Measurements from ENCODE around the gene FSTL4.
A peak's percentile ranks its signal among the peaks of the same experiment; 100 is the strongest.
"Not testable (repeated sequence)": the region's sequence is repeated elsewhere in the genome, so short reads cannot be mapped to it uniquely, and the experiment has no call there.

The FSTL4 gene

DNA sequence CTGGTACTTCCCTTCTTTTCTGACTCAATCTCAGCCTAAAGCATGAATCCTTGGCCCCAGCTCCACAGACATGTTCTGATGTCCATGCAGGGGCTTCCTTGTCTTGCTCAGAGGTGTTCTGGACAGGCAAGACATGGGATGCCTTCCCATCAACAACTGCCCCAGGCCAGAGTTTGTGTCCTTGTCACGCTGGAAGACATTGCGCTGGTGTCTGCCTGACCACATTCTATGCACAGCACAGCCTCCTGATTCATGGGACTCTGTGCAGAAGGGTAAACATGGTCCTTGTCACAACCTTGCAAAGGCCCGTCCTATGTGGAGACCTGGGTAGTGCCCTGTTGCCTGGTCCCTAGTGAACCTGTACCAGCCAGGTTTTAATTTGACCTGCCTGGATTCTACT lies 212.2 kb downstream of the FSTL4 start:
- Mint-ChIP-seq H3K36me3 (ENCODE audit: low read depth) (no peaks in the 10 kb centered on the region), H3K9me3 (no peaks in the 10 kb centered on the region), H3K4me3 (no peak overlapping the region), H3K27ac (no peak overlapping the region), H3K27me3 (ENCODE audit: low read depth) (no peaks in the 10 kb centered on the region), H3K4me1 (ENCODE audit: low read depth) (peaks cover 4% of the 10 kb centered on the region)
- no peak for DNase-seq (ENCODE audit: low spot score)

DNA sequence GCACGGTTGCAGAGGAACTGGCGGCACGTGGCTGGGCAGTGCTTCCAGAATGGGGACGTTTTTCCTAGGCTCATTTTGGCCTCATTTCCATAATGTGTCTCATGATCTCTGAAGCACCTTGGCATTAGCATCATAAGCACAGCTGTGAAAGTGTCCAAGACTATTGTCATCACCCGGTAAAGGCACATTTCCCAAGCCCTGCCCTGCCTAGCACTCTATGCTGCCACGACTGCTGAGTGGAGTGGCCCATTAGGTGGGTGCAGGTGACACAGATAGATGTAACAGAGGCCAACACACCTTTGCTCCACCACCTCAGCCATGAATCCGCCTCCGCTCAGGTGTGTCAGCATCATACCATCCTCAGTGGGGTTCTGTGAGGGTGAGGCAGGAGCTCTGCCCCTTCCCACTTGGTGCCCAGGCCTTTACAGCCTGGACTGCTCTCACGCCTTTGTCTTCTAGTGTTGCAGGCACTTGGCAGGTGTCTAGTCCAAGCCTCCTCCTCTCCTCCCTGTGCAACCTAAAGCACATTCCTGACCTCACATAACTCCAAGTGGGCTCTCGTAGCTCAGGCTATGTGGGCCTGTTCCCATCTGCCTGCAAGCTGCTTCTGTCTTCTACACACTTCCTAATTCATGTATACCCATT lies 213.0 kb downstream of the FSTL4 start:
- Mint-ChIP-seq H3K9me3 (no peaks in the 10 kb centered on the region), H3K27ac (no peak overlapping the region), H3K4me3 (no peak overlapping the region)

DNA sequence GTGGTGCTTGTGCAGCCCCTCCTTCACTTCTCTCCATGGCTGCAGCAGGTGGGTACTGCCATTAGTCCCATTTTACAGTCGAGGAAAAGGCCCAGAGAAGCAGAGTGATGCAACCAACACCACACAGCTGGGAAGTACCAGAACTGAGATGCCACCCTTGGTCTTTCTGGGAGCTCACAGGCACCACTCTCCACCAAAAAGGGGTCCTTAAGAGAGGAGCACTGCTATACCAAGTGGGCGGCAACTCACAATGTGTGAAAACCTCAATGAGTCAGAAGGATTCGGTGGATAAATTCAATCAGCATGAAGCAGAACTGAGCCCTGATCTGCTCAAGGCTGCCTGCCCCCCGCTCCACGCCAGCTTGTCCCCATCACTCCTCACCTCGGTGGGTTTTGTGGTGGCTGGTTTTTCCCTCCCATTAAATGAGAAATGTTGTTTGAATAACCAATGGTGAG lies 213.7 kb downstream of the FSTL4 start:
- no peaks in the 10 kb centered on the region for H3K27me3 Mint-ChIP-seq (ENCODE audit: low read depth)
- H3K4me1 Mint-ChIP-seq (ENCODE audit: low read depth), result peaks cover 4% of the 10 kb centered on the region
- no peaks in the 10 kb centered on the region for H3K9me3 Mint-ChIP-seq
- H3K4me3 Mint-ChIP-seq, result no peak overlapping the region
- DNase-seq (ENCODE audit: low spot score), result peak; percentile 31
- no peaks in the 10 kb centered on the region for H3K36me3 Mint-ChIP-seq (ENCODE audit: low read depth)
- H3K27ac Mint-ChIP-seq, result no peak overlapping the region

More for the DNA sequence above, 213.0 kb downstream of the FSTL4 start:
- H3K4me1 Mint-ChIP-seq (ENCODE audit: low read depth), result peaks cover 4% of the 10 kb centered on the region
- no peak for DNase-seq (ENCODE audit: low spot score)
- H3K27me3 Mint-ChIP-seq (ENCODE audit: low read depth), result no peaks in the 10 kb centered on the region
- H3K36me3 Mint-ChIP-seq (ENCODE audit: low read depth), result no peaks in the 10 kb centered on the region

GRCh38 chr5:133397990-133398645 lies 214.2 kb downstream of the FSTL4 start:
- H3K36me3 Mint-ChIP-seq (ENCODE audit: low read depth), result no peaks in the 10 kb centered on the region
- peaks cover 4% of the 10 kb centered on the region for H3K4me1 Mint-ChIP-seq (ENCODE audit: low read depth)
- no peak overlapping the region for H3K4me3 Mint-ChIP-seq
- no peaks in the 10 kb centered on the region for H3K27me3 Mint-ChIP-seq (ENCODE audit: low read depth)
- no peaks in the 10 kb centered on the region for H3K9me3 Mint-ChIP-seq
- DNase-seq (ENCODE audit: low spot score), result no peak
- no peak overlapping the region for H3K27ac Mint-ChIP-seq

- Mint-ChIP-seq H3K27ac (no peak overlapping the region), H3K4me1 (ENCODE audit: low read depth) (peaks cover 4% of the 10 kb centered on the region), H3K9me3 (no peaks in the 10 kb centered on the region), H3K4me3 (no peak overlapping the region), H3K36me3 (ENCODE audit: low read depth) (no peaks in the 10 kb centered on the region), H3K27me3 (ENCODE audit: low read depth) (no peaks in the 10 kb centered on the region)
- DNase-seq (ENCODE audit: low spot score), result no peak
Observed at GRCh38 chr5:133397348-133397747, 215.0 kb downstream of the FSTL4 start.

DNA sequence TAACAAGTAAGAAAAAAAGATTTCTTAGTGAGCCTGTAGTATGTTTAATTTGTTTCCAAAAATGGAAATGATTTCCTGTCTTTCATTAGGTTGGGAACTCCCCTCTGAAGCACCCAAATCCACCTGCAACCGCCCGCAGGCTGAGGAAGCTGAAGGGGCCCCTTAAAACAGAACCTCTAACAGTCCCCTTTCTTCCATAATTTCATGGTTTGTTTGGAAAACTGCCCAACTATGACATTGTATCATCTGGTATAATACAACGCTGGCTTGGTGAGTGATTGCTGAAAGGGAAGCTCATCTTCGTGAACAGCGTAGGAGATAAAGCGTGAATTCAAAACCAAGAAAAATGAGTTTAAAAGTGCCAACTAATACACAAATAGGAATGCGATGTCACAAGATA lies 215.5 kb downstream of the FSTL4 start:
- Mint-ChIP-seq H3K4me1 (ENCODE audit: low read depth) (peaks cover 4% of the 10 kb centered on the region), H3K9me3 (no peaks in the 10 kb centered on the region), H3K4me3 (no peak overlapping the region), H3K36me3 (ENCODE audit: low read depth) (no peaks in the 10 kb centered on the region), H3K27me3 (ENCODE audit: low read depth) (no peaks in the 10 kb centered on the region), H3K27ac (no peak overlapping the region)
- no peak for DNase-seq (ENCODE audit: low spot score)

GRCh38 chr5:133396187-133396741 lies 216.1 kb downstream of the FSTL4 start:
- H3K36me3 Mint-ChIP-seq (ENCODE audit: low read depth), result no peaks in the 10 kb centered on the region
- no peak overlapping the region for H3K27ac Mint-ChIP-seq

GRCh38 chr5:133395207-133395606 lies 217.1 kb downstream of the FSTL4 start:
- not testable (repeated sequence) for H3K4me1 Mint-ChIP-seq (ENCODE audit: low read depth); H3K27me3 Mint-ChIP-seq (ENCODE audit: low read depth); H3K9me3 Mint-ChIP-seq; H3K4me3 Mint-ChIP-seq; H3K27ac Mint-ChIP-seq; DNase-seq (ENCODE audit: low spot score); H3K36me3 Mint-ChIP-seq (ENCODE audit: low read depth)

More at GRCh38 chr5:133396187-133396741, 216.1 kb downstream of the FSTL4 start:
- no peak overlapping the region for H3K4me3 Mint-ChIP-seq
- no peaks in the 10 kb centered on the region for H3K9me3 Mint-ChIP-seq
- no peaks in the 10 kb centered on the region for H3K27me3 Mint-ChIP-seq (ENCODE audit: low read depth)
- no peak for DNase-seq (ENCODE audit: low spot score)
- H3K4me1 Mint-ChIP-seq (ENCODE audit: low read depth), result peaks cover 4% of the 10 kb centered on the region

DNA sequence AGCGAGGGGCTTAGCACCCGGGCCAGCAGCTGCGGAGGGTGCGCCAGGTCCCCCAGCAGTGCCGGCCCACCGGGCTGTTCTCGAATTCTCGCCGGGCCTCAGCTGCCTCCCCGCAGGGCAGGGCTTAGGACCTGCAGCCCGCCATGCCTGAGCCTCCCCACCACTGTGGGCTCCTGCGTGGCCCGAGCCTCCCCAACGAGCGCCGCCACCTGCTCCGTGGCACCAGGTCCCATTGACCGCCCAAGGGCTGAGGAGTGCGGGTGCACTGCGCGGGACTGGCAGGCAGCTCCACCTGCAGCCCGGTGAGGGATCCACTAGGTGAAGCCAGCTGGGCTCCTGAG lies 217.9 kb downstream of the FSTL4 start:
- H3K36me3 Mint-ChIP-seq (ENCODE audit: low read depth); H3K9me3 Mint-ChIP-seq; H3K27me3 Mint-ChIP-seq (ENCODE audit: low read depth); H3K27ac Mint-ChIP-seq; DNase-seq (ENCODE audit: low spot score); H3K4me1 Mint-ChIP-seq (ENCODE audit: low read depth); H3K4me3 Mint-ChIP-seq: not testable (repeated sequence)

DNA sequence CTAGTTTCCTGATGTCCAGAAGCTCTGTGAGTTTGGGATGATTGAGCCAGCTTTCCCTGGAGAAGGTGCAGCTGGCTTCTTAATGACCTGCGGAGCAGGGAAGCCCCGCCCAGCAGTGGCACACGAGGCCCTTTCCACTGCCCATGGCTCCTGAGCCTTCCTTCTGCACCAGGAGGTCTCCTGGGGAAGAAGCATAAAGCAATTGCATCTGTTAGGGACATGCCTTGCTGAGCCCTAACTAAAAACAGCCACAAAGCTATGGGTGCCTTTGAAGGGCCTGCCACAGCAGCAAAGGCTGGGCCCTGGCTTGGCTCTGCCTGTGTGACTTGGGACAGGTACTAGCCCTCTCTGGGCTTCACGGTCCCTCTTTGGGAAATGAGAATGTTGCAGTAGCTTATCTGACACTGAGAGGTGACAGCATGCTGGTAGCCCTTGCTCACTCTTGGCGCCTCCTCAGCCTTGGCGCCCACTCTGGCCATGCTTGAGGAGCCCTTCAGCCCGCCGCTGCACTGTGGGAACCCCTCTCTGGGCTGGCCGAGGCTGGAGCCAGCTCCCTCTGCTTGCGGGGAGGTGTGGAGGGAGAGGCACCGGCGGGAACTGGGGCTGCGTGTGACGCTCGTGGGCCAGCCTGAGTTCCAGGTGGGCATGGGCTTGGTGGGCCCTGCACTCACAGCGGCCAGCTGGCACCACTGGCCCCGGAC lies 218.4 kb downstream of the FSTL4 start:
- H3K36me3 Mint-ChIP-seq (ENCODE audit: low read depth), result no peaks in the 10 kb centered on the region

GRCh38 chr5:133392448-133392847 lies 219.9 kb downstream of the FSTL4 start:
- H3K4me3 Mint-ChIP-seq, result no peak overlapping the region
- H3K27ac Mint-ChIP-seq, result no peak overlapping the region
- H3K36me3 Mint-ChIP-seq (ENCODE audit: low read depth), result no peaks in the 10 kb centered on the region
- peaks cover 3% of the 10 kb centered on the region for H3K4me1 Mint-ChIP-seq (ENCODE audit: low read depth)
- peaks cover 9% of the 10 kb centered on the region for H3K27me3 Mint-ChIP-seq (ENCODE audit: low read depth)
- no peaks in the 10 kb centered on the region for H3K9me3 Mint-ChIP-seq
- DNase-seq (ENCODE audit: low spot score), result no peak

More for the DNA sequence above, 218.4 kb downstream of the FSTL4 start:
- H3K27me3 Mint-ChIP-seq (ENCODE audit: low read depth), result peaks cover 6% of the 10 kb centered on the region
- no peak overlapping the region for H3K27ac Mint-ChIP-seq
- DNase-seq (ENCODE audit: low spot score), result no peak
- no peak overlapping the region for H3K4me3 Mint-ChIP-seq
- H3K9me3 Mint-ChIP-seq, result no peaks in the 10 kb centered on the region
- H3K4me1 Mint-ChIP-seq (ENCODE audit: low read depth), result peaks cover 4% of the 10 kb centered on the region

- Mint-ChIP-seq H3K9me3 (no peaks in the 10 kb centered on the region), H3K36me3 (ENCODE audit: low read depth) (no peaks in the 10 kb centered on the region), H3K4me1 (ENCODE audit: low read depth) (peaks cover 2% of the 10 kb centered on the region), H3K27ac (no peak overlapping the region), H3K4me3 (no peak overlapping the region), H3K27me3 (ENCODE audit: low read depth) (peaks cover 11% of the 10 kb centered on the region)
- no peak for DNase-seq (ENCODE audit: low spot score)
Observed at GRCh38 chr5:133391354-133392136, 220.8 kb downstream of the FSTL4 start.

GRCh38 chr5:133390416-133391353 lies 221.7 kb downstream of the FSTL4 start:
- DNase-seq (ENCODE audit: low spot score), result no peak
- H3K9me3 Mint-ChIP-seq, result no peaks in the 10 kb centered on the region
- H3K4me3 Mint-ChIP-seq, result no peak overlapping the region
- peaks cover 16% of the 10 kb centered on the region for H3K27me3 Mint-ChIP-seq (ENCODE audit: low read depth)
- H3K36me3 Mint-ChIP-seq (ENCODE audit: low read depth), result no peaks in the 10 kb centered on the region
- H3K4me1 Mint-ChIP-seq (ENCODE audit: low read depth), result no peaks in the 10 kb centered on the region
- no peak overlapping the region for H3K27ac Mint-ChIP-seq

Data from T-helper 2 cell treated with Interferon-gamma antibody and Interleukin-4, amounts not matched to agents 5 μg/mL and 100 μg/mL, for 36 hours (primary cell).